Ecto neural progenitor cell (in vitro differentiated cells): ENCODE results near the gene FMO5.
"Not testable (repeated sequence)": the region's sequence is repeated elsewhere in the genome, so short reads cannot be mapped to it uniquely, and the experiment has no call there.

Experiments
- DNase-seq: peaks from one replicate; pipeline ENCODE4 v3.0.0-alpha.2; 2018; ENCODE audit warnings: low spot score

Gene FMO5

DNA sequence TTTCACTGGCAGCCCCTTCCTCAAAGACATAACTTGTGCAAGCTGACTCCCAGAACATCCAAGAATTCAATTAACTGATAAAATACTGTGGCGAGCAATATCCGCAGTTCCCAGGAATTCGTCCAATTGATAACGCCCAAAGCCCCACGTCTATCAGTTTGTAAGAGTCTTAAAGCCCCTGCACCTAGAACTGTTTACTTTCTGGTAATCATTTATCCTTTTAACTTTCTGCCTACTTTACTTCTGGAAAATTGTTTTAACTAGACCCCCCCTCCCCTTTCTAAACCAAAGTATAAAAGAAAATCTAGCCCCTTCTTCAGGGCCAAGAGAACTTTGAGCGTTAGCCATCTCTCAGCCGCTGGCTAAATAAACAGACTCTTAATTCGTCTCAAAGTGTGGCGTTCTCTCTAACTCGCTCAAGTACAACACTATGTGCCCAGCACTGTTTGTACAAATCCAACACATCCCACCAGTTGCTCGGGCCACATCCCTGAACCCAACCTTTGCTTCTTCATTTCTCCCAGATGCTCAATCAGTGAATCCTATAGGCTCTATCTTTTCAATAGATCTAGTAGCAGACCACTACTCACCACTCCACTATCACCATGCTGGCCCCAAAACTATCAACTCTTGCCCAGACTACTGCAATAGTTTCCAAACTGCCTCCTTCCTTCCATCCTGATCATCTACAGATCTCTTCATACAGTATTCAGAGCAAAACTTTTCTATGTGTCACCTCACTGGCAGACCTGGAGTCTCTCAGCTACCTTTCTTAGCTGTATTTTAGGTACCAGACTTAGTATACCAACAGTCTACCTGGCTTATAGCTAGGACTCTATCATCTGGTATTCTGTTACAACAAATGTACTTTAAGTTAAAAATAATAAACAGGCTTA is 14.0 kb upstream of the FMO5 start:
- DNase-seq, result no peak

DNA sequence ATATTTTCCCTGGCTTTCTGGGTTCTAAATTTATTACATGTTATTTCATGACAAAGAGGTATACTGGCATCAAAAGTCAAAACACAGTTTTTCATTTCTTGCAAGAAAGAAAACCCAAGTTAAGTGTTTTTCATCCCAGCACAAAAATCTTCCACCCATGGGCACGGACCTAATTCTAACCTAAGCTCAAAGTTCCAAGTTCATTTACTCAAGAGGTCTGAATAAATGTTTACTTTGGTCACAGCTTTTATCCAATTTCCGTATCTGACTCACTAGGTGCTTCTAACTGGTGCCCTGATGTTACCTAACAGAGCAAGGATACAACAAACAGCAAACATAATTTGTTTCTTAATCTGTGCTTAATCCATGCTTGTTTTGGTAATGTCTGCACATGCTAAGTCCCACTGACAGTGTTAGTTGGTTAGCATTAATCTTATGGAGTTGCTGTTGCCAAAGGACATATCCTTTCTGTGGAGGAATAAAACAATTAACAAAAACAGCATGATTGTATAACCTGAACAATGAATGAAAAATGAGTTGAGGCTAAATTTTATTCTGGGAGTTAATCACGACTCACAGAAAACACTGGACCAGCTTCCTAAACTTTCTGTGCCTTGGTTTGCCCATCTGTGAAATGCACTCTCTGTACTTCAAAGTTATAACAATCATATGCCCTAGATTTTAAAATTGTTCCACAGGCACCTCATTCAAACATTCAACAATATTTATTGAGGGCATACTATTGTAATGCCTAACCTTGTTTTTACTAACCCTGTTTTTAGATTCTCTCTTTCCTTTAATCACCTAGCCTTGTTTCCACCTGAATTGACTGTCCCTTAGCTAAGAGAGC is 13.1 kb upstream of the FMO5 start:
- DNase-seq, result no peak

DNA sequence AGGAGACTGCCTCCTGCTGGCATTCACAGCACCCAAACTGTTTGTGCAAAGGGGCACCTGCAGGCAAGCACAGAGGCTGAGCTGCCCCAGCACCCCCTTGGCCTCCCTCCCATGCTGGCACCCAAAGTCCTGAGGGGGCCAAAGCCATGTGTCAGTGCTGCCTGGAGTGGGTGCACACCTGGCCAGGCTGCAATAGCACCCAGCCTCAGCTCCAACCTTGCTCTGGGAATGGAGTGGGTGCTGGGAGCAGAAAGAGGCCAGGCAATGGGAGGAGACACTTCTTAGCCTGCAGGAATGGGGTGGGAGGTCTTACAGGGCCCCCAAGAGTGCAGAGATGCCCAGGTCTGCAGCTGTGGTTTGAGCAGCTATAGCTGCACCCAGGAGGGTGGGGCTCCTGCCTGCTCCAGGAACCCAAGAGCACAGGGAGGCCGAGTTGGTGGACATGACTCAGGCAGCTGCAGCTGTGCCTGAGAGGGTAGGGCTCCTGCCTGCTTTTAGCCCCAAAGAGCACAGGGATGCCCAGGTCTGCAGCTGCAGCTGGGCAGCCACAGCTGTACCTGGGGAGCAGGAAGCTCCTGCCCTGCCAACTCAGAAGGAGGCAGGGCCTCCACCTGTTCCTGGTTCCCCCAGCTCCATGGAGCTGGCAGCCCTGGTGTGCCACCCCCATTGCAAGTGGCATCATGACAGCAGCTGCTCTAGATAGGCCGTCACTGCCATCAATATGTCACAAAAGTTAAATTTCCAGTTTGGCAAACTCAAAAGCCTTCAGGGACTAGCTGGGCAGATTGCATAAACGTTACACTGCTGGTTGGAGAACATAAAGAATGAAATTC is 12.0 kb upstream of the FMO5 start:
- no peak for DNase-seq

DNA sequence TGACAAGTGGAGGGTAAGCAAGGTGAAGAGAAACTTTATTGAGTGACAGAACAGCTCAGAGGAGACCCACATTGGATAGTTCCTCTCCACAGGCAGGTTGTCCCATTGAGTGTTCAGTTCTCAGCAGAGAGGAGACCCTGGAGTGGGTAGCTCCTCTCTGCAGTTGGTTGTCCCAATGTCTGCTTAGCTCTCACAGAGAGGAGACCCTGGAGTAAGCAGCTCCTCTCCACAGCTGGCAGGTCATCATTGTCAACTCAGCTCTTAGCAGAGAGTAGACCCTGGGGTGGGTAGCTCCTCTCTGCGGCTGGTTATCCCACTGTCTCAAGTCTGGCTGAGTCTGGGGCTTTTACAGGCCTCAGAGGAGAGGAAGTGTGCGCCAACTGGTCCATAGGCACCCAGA is 11.3 kb upstream of the FMO5 start:
- DNase-seq, result no peak

DNA sequence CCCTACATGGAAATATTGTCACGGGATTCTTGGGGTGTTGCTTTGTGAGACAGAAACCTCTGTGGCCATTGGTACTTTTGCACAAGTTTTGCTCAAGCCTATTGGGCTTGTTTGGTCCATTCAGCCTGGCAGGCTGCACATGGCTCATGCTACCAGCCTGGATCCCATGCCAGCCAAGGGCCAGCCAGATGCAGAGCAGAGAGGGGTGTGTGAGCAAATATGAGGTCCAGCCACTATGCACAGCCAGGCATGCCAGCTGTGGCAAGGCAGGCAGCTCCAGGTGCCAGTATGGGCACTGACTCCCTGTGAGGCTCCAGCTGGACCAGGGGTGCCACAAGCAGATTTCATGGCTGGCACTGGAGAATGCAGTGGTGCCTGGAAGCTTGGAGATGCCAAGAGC is 10.7 kb upstream of the FMO5 start:
- DNase-seq, result no peak

DNA sequence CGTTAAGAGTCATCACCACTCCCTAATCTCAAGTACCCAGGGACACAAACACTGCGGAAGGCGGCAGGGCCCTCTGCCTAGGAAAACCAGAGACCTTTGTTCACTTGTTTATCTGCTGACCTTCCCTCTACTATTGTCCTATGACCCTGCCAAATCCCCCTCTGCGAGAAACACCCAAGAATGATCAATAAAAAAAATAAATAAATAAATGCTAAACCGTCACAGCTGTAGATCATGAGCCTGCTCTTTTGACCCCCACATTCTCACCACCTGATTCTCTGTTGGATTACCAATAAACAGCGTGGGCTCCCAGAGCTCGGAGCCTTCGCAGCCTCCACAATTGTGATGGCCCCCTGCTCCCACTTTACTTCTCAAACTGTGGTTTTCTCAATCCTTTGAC is 8.8 kb upstream of the FMO5 start:
- not testable (repeated sequence) for DNase-seq

DNA sequence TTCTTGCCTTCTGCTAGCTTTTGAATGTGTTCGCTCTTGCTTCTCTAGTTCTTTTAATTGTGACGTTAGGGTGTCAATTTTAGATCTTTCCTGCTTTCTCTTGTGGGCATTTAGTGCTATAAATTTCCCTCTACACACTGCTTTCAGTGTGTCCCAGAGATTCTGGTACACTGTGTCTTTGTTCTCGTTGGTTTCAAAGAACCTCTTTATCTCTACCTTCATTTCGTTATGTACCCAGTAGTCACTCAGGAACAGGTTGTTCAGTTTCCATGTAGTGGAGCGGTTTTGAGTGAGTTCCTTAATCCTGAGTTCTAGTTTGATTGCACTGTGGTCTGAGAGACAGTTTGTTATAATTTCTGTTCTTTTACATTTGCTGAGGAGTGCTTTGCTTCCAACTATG is 5.9 kb upstream of the FMO5 start:
- DNase-seq, result not testable (repeated sequence)

DNA sequence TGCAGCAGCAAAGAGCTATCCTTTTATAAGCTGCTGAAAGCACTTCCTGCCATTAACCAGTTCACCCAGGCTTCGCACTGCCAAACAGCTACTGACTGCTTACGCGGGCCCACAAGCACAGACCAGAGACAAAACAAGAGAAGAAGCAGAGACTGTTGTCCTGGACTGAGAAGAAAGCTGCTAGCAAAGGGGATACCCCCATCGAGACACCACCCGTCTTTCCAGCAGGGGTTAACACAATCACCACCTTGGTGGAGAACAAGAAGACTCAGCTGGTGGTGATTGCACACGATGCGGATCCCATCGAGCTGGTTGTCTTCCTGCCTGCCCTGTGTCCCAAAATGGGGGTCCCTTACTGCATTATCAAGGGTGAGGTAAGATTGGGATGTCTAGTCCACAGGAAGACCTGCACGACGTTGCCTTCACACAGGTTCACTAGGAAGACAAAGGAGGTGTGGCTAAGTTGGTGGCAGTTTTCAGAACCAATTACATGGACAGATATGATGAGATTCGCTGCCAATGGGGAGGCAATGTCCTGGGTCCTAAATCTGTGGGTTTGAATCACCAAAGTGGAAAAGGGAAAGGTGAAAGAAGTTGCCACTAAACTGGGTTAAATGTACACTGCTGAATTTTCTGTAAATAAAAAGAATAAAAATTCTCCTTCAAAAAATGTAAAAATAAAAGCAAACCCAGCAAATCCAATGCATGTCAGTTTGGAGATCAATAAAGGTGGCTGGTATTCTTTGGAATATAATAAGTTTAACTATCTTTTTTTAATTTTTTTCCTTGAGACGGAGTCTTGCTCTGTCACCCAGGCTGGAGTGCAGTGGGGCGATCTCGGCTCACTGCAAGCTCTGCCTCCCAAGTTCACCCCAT is 1.2 kb downstream of the FMO5 start:
- no peak for DNase-seq

DNA sequence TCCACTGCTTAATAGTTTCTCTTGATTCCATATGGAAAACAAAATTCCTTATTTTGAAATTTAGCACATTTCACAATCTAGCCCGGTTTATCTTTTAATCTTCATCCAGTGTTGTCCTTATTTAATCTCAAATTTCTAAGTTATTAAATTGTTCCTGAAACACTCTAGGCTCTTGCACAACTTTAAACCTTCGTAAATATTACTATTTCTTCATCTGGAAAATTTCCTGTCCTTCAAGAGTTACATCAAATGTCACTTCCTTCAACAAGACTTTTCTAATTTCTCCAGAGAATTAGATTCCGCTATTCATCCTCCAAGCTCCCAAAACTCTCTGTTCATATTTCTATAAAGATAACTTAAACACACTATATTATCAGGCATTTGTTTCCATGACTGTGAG is 6.5 kb downstream of the FMO5 start:
- DNase-seq, result no peak

DNA sequence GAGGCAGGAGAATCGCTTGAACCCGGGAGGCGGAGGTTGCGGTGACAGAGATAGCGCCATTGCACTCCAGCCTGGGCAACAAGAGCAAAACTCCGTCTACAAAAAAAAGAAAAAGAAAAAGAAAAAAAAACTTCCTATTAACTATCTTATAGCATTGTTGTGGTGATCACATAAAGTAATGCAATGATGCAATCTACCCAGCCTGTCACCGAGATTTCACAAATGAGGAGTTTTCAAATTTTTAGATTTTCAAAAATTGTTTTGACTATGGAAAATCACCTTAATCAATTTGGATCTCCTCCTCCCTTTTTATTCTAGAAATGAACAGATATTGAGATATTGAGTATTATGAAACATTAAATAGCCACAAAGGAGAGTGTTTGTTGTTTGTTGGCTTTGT is 8.0 kb downstream of the FMO5 start:
- DNase-seq, result no peak

DNA sequence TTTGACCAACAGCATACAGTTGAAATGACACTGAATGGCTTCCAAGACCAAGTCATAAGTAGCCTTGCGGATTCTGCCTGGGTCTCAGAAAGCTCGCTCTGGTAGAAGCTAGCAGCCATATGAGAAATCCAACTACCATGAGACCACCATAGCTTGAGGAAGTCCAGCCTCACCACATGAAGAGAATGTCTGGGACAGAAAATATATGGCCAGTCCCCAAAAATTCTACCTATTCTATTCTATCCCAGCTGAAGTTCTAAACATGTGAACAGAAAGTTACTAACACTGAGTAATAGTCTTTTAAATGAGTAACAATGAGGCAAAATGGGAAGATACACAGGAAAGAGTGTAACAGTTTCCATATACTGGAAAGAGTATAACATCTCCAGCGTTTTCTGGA is 9.0 kb downstream of the FMO5 start:
- no peak for DNase-seq

DNA sequence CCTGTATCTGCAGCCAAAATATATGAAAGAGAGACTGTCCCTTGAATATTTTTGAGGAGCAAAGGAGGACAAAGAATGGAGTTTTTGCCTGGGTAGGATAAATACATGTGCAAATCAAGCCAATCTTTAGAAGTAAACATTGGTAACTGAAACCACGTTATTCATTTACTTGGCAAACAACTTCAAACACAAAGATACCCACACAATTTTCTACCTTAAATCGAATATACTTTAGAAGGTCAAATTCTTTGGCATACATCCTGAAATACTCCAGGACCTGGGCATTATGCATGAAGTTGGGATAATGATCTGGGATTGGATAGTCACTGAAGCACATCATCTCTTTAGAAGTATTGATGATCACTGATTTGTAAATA is 9.6 kb downstream of the FMO5 start:
- DNase-seq, result no peak

DNA sequence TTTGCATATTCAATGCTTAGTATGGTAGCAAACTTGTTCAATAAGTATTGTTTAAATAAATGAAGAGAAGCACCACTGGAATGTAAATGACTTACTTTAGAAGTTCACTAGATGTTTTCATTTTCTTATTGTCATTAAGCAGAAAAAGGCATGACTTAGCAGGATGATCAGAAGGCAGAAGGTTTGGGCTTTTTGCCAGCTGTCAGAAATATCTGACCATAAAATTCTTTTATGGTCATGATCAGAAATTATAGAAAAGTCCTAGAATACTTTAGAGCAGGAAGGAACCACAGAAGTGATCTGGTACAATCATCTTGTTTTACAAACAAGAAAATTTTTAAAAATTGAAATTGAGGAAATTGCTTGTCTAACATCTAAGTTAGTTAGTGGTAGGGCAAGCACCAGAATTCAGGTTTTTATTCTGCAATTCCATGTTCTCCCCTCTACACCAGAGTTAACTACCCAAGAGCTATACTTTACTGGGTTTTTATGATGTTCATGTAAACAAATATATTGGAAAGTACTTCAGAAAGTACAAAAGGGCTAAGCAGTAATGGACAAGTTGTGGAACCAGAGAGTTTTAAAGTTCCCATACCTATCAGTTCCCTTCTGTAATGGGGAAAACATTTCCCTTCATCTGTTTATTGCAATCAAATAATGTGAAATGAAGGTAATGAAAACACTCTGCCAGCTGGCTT is 10.1 kb downstream of the FMO5 start:
- no peak for DNase-seq

DNA sequence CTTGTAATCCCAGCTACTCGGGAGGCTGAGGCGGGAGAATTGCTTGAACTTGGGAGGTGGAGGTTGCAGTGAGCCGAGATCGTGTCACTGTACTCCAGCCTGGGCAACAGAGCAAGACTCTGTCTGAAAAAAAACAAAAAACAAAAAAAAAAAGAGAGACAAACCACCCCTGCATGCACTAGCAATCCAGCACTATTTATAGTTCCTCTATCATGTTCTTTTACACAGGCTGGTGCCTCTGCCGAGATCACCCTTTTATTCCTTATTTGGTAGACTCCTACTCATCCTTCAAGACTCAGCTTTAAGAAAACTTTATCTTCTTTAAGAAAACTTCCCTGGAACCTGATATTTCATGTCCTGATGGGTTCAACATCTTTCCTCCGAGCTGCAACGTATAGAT is 10.8 kb downstream of the FMO5 start:
- no peak for DNase-seq

DNA sequence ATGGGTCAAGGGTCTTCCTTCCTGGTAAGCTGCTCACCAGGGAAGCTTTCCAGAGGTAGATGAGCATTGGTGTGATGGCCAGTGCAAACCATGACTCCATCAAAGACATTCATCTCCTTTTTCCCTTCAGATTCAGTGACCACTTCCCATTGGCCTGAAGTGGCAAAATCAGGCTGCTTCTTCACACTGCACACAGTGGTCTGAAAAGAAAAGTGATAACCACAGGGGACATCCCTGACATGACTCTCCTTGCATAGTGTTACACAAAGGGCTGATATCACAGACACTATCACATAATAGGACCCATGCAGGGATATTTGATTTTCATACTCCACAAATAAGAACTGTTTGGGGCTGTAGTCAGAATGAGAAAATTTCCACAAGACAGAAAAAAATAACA is 11.9 kb downstream of the FMO5 start:
- no peak for DNase-seq

DNA sequence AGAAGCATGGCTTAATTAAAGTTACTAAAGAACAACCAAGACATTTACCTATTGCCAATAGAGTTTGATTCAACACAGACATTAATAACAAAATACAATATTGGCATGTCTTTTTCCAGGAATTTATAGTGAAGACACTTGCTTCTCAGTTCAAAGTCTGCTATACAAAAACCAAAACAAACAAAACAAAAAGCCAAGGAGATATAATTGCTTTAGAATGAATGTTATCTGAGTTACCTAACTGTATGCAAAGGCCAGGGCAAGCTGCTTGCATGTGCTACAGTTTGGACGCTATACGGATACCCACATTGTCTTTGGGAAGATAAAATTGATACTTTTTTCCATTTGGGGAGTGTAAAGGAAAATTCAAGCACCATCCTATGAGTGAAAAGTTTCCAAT is 13.6 kb downstream of the FMO5 start:
- DNase-seq, result no peak

DNA sequence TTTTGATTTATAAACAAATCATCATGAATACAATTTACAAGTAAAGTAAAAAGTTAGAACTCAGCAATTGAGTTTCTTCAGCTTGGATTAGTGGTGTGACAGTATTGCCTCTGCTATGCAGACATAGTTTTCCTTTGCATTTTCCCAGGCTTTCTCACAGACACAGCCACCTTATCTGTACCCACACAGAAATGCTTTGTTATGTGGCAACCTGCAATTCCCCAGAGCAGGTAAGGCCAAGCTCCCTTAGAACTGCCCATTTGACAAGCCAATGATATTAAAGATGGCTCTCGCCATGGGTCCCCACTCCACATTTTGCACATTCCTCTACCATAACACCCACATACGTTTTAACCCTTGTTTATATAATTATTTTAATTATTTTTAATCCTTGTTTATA is 14.2 kb downstream of the FMO5 start:
- no peak for DNase-seq

DNA sequence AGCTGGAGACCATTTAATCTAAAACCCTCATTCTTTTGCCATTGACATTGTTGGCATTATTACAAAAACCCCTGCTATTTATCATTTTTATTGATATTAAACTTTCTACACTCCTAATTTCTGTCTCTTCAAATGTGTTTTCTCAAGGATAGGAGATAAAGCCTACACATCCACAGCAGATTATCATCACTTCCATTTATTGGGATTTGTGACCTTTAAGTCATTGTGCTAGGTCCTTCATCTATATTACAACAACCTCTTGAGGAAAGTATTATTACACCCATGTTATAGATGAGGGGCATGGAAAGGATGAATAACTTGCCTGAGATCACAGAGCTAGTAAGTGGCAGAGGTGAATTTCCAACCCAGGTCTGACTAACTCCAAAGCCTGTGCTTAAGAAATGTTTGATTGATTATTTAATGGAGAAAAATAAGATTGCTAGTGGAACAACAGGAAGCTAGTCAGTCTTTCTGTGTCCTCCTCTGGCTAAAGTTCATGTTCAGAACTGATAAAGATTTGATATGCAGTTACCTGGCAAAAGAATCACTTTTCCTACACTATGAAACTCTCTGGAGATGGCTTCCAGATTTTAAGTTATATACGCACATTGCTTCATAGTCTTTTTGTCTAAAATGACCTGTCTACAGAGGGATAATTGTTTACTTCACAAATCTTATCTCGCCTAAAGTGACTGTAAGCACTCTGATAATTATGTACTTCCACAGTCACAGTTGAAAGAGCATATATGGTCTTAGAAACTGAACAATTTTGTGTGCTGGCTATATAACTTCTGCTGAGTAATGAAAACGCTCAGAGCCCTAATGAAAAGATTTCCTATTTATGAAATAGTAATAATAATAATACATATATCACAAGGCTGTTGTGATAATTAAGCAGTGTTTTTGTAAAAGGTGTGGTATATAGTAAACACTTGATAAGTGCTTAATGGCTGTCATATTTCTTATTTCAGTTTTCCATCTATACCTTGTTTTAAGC is 15.0 kb downstream of the FMO5 start:
- DNase-seq, result no peak

DNA sequence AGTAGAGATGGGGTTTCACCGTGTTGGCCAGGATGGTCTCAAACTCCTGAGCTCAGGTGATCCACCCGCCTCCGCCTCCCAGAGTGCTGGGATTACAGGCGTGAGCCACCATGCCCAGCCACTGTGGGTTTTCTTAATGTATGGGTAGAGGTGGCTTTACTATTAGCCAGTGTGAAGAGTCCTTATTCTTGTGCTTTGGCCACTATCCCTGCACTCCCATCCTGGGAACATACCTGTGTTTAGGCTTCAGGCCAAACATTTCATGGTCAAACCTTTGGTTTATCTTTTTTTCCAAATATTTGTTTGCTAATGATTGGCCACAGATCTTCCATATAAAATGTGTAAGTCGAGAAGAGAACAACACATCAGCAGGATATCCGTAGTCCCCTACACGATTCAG is 16.5 kb downstream of the FMO5 start:
- no peak for DNase-seq

DNA sequence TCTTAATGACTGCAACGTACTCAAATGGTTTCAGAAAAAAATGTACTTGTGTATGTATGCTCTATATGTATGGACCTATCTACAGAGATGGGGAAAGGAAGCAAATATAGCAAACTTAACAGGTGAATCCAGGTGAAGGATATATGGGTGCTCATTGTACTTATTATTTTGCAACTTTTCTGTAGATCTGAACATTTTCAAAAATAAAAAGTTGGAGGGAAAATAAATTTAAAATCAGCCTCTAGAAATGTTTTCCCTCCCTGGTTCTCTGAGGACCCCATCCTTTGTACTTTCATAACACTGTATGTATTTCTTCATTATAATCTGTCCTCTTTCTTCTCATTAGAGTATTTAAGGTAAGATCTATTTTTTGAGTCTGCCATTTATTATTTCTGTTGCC is 17.9 kb downstream of the FMO5 start:
- no peak for DNase-seq
